ENCODE measurements around the gene JADE3. TPM values are rescaled to one million over a fixed set of nuclear protein-coding genes. Genes with fewer than 3 reads are reported as not detected.

JADE3 gene
- total RNA-seq, 1 experiment from 2014 or later, result 7.8 TPM

DNA sequence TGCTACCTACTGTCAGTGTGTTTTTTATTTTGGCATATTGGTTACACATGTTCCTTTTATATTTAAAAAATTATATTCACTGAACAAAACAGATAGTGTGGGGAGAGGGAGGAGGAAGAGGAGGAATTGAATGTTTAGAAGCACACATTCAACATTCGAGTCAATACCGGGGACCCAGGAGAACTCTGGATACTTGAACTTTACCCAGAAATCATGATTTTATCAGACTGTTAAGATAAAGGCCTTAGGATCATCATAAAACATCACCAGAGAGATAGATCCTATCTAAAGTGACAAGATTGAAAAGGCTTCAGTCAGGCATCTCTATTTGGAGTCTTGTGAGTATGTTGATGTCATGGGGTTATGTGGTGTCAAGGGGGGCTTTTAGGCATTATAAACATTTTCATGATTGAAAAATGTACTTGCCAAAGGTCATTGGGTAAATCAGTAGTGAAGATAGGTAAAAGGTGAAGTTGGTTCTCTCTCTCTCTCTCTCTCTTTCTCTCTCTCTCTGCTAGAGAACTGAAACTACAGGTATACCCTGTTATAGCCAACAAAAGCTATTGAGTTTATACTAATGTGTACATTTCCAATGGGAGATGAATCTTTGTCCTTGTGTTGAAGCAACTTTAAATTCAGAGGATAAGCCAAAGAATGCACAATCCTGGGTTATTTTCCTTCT, 149.2 kb downstream of the JADE3 start:
- no peak for DNase-seq (ENCODE audit: unreplicated experiment)
- intact Hi-C loops (cut with micrococcal nuclease), result no loop called here
- no peak overlapping the region for H3K27ac Mint-ChIP-seq (ENCODE audit: low read depth, unreplicated experiment)
- BruUV-seq (replicated peaks), result no TSS peak
- H3K36me3 Mint-ChIP-seq (ENCODE audit: insufficient read depth, unreplicated experiment), result peaks cover 2% of the 10 kb centered on the region
- POLR2A ChIA-PET, result no interaction called here
- no peaks in the 10 kb centered on the region for H3K4me1 Mint-ChIP-seq (ENCODE audit: insufficient read depth, unreplicated experiment)
- peaks cover 87% of the 10 kb centered on the region for H3K27me3 Mint-ChIP-seq (ENCODE audit: insufficient read depth, unreplicated experiment)
- TF ChIP-seq, protein P1, sequence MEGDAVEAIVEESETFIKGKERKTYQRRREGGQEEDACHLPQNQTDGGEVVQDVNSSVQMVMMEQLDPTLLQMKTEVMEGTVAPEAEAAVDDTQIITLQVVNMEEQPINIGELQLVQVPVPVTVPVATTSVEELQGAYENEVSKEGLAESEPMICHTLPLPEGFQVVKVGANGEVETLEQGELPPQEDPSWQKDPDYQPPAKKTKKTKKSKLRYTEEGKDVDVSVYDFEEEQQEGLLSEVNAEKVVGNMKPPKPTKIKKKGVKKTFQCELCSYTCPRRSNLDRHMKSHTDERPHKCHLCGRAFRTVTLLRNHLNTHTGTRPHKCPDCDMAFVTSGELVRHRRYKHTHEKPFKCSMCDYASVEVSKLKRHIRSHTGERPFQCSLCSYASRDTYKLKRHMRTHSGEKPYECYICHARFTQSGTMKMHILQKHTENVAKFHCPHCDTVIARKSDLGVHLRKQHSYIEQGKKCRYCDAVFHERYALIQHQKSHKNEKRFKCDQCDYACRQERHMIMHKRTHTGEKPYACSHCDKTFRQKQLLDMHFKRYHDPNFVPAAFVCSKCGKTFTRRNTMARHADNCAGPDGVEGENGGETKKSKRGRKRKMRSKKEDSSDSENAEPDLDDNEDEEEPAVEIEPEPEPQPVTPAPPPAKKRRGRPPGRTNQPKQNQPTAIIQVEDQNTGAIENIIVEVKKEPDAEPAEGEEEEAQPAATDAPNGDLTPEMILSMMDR (IDR thresholded peaks at IDR 0.05; ENCODE audit: unreplicated experiment), result no peak
- H3K9me3 Mint-ChIP-seq (ENCODE audit: unreplicated experiment), result no peaks in the 10 kb centered on the region
- CTCF ChIA-PET, result interaction anchor here (0.6 kb wide), 1 partner anchor 29 kb away, joined by 3 read pairs; no protein-coding TSS in a partner anchor
- H3K4me3 Mint-ChIP-seq (ENCODE audit: unreplicated experiment), result no peak overlapping the region

DNA sequence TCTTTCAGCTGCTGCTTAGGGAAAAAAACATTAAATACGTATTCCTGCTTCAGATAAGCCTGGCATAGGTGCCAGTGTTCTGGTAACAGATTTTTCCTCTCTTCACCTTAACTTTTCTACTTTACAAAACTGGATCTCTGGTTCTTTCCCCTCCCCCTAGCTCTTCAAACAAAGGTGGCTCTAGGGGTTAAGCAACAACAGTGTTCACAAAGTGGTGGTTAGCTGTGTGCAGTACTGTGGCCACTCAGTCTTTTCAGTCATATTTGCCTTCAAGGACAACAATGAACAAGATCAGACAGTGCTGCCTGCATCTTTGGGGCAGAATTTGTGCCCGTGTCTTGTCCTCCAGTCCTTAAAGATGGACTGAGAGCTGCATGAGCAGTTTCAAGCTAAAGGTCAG, 151.0 kb downstream of the JADE3 start:
- intact Hi-C loops (cut with micrococcal nuclease), result no loop called here
- CTCF ChIA-PET, result no interaction called here
- Mint-ChIP-seq H3K36me3 (ENCODE audit: insufficient read depth, unreplicated experiment) (no peaks in the 10 kb centered on the region), H3K4me3 (ENCODE audit: unreplicated experiment) (no peak overlapping the region), H3K27me3 (ENCODE audit: insufficient read depth, unreplicated experiment) (peaks cover 81% of the 10 kb centered on the region), H3K9me3 (ENCODE audit: unreplicated experiment) (no peaks in the 10 kb centered on the region), H3K4me1 (ENCODE audit: insufficient read depth, unreplicated experiment) (no peaks in the 10 kb centered on the region), H3K27ac (ENCODE audit: low read depth, unreplicated experiment) (no peak overlapping the region)
- TF ChIP-seq, protein P1 (IDR thresholded peaks at IDR 0.05; ENCODE audit: unreplicated experiment), result no peak
- no peak for DNase-seq (ENCODE audit: unreplicated experiment)
- BruUV-seq (replicated peaks), result no TSS peak
- POLR2A ChIA-PET, result no interaction called here

DNA sequence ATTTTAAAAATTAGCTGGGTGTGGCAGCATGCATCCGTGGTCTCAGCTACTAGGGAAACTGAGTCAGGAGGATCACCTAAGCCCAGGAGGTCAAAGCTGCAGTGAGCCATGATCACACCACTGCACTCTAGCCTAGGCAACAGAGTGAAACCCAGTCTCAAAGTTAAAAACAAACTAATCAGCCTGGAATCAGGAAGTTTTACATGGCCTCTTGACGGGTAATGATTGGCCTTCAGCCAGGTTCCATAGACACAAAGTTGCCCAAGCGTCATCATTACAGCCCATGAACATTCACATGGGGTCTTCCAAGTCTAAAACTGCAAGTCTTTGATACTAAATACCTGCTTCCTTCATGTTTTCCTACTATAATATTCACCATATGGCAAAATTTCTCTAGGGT, 156.0 kb downstream of the JADE3 start:
- TF ChIP-seq, protein P1 (IDR thresholded peaks at IDR 0.05; ENCODE audit: unreplicated experiment), result no peak
- Mint-ChIP-seq H3K36me3 (ENCODE audit: insufficient read depth, unreplicated experiment) (no peaks in the 10 kb centered on the region), H3K4me1 (ENCODE audit: insufficient read depth, unreplicated experiment) (no peaks in the 10 kb centered on the region), H3K9me3 (ENCODE audit: unreplicated experiment) (no peaks in the 10 kb centered on the region), H3K27me3 (ENCODE audit: insufficient read depth, unreplicated experiment) (peaks cover 45% of the 10 kb centered on the region), H3K27ac (ENCODE audit: low read depth, unreplicated experiment) (no peak overlapping the region), H3K4me3 (ENCODE audit: unreplicated experiment) (no peak overlapping the region)
- POLR2A ChIA-PET, result interaction anchor here (0.6 kb wide), 1 partner anchor 298 kb away, joined by 3 read pairs; no protein-coding TSS in a partner anchor
- CTCF ChIA-PET, result interaction anchor here (0.7 kb wide), 1 partner anchor 12 kb away, joined by 3 read pairs; no protein-coding TSS in a partner anchor
- intact Hi-C loops (cut with micrococcal nuclease), result no loop called here
- no TSS peak for BruUV-seq (replicated peaks)
- no peak for DNase-seq (ENCODE audit: unreplicated experiment)

DNA sequence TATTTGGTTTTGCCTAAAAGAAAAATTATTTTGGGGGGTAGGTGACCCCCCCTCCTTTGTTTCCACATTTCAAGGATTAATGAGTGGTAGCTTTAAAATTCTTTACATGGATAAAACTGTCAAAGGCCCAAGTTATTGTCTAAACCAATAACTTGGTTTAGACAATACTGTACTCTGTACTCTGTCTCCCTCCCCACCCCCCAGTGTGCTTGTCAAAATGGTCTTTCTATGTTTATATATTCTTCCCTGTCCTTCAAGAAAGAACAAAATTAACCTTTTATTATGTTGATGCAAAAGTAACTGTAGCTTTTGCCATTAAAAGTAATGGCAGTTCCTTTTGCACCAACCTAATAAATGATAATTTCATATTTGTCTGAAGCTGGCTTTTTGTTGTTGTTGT, 156.5 kb downstream of the JADE3 start:
- CTCF ChIA-PET, result interaction anchor here (0.7 kb wide), 1 partner anchor 11 kb away, joined by 3 read pairs; no protein-coding TSS in a partner anchor
- H3K27me3 Mint-ChIP-seq (ENCODE audit: insufficient read depth, unreplicated experiment), result peaks cover 40% of the 10 kb centered on the region
- H3K36me3 Mint-ChIP-seq (ENCODE audit: insufficient read depth, unreplicated experiment), result no peaks in the 10 kb centered on the region

More for the DNA sequence above, 156.5 kb downstream of the JADE3 start:
- intact Hi-C loops (cut with micrococcal nuclease), result no loop called here
- Mint-ChIP-seq H3K27ac (ENCODE audit: low read depth, unreplicated experiment) (no peak overlapping the region), H3K4me1 (ENCODE audit: insufficient read depth, unreplicated experiment) (no peaks in the 10 kb centered on the region), H3K4me3 (ENCODE audit: unreplicated experiment) (no peak overlapping the region), H3K9me3 (ENCODE audit: unreplicated experiment) (no peaks in the 10 kb centered on the region)
- no TSS peak for BruUV-seq (replicated peaks)
- POLR2A ChIA-PET, result interaction anchor here (0.6 kb wide), 1 partner anchor 297 kb away, joined by 3 read pairs; no protein-coding TSS in a partner anchor
- TF ChIP-seq, protein P1 (IDR thresholded peaks at IDR 0.05; ENCODE audit: unreplicated experiment), result no peak
- no peak for DNase-seq (ENCODE audit: unreplicated experiment)

Measured in MCF 10A (cell line).